ENCODE data around the gene ACSF3. TPM values are rescaled to one million over a fixed set of nuclear protein-coding genes. Genes with fewer than 3 reads are reported as not detected.

ACSF3 gene
- total and polyA plus RNA-seq, 7 donors = 13.4 to 26.5 (median 16.2) TPM

DNA sequence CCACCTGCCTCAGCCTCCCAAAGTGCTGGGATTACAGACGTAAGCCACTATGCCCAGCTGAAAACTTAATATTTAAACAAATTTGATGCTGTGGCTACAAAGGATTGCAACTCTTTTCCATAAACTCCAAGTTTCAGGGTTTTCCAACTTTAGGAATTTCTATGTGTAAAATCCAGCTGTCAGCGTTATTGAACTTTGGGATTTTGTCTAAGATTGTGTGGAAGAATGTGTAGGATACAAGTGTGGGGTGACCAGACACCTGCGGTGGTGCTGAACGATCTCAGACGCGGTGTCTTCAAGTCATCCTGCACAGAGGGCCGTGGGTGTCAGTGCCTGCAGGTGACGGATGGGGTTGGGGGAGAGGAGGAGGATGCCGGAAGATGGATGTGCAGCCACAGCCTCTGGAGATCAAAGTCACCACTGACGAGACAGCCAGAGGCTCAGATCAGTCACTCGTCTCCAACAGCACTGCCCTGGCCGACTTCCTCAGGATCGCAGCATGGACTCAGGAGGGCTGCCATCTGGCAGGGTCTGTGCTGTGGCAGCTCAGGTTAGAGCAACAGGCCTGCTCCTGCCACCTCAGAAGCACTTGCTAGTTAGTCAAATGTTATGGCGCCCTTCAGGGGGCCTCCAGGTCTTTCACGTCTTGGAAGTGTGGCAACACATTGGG is 13.0 kb downstream of the ACSF3 start:
- no peak for DNase-seq
- ATAC-seq = no peak
- H3K27me3 ChIP-seq (ENCODE audit: insufficient read depth in 3 of 3, low read length in 2 of 3) = no peaks in the 10 kb centered on the region
- no peaks in the 10 kb centered on the region for H3K4me1 ChIP-seq
- no peak overlapping the region for H3K27ac ChIP-seq
- no peak overlapping the region for H3K4me3 ChIP-seq
- peaks cover 2 to 84% of the 10 kb centered on the region in 2 donors for H3K36me3 ChIP-seq (ENCODE audit: insufficient read depth in 1 of 2, low read depth in 1 of 2)
- WGBS, 3 donors = 66 to 75% (median 73%) methylated on average over 15 of the region's 15 CpGs
- H3K9me3 ChIP-seq = no peaks in the 10 kb centered on the region
- TF ChIP-seq, protein P1, sequence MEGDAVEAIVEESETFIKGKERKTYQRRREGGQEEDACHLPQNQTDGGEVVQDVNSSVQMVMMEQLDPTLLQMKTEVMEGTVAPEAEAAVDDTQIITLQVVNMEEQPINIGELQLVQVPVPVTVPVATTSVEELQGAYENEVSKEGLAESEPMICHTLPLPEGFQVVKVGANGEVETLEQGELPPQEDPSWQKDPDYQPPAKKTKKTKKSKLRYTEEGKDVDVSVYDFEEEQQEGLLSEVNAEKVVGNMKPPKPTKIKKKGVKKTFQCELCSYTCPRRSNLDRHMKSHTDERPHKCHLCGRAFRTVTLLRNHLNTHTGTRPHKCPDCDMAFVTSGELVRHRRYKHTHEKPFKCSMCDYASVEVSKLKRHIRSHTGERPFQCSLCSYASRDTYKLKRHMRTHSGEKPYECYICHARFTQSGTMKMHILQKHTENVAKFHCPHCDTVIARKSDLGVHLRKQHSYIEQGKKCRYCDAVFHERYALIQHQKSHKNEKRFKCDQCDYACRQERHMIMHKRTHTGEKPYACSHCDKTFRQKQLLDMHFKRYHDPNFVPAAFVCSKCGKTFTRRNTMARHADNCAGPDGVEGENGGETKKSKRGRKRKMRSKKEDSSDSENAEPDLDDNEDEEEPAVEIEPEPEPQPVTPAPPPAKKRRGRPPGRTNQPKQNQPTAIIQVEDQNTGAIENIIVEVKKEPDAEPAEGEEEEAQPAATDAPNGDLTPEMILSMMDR (IDR thresholded peaks at IDR 0.05) = no peak
- intact Hi-C loops (cut with DNase I) = no loop called here

DNA sequence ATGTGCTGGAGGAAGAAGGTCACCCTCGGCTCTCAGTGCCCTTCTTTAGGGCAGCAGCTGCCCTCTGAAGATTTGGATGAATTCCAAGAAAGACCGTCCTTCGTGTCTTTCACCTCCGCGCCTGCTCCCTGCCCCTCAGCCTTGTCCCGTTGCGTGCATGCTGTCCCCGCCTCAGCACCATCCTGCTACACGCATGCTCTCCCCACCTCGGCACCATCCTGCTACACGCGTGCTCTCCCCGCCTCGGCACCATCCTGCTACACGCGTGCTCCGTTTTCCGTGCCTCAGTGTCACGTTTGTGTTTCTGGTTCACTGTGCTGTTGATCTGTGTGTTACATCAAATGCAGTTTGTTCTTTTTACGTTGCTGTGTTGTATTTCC is 13.5 kb downstream of the ACSF3 start:
- no peaks in the 10 kb centered on the region for H3K9me3 ChIP-seq
- peaks cover 0 to 84% of the 10 kb centered on the region in 2 donors for H3K36me3 ChIP-seq (ENCODE audit: insufficient read depth in 1 of 2, low read depth in 1 of 2)
- 89 to 91% (median 89%) methylated on average over 20 of the region's 20 CpGs for WGBS, 3 donors
- H3K4me3 ChIP-seq = no peak overlapping the region
- no peaks in the 10 kb centered on the region for H3K4me1 ChIP-seq
- H3K27ac ChIP-seq = no peak overlapping the region
- intact Hi-C loops (cut with DNase I) = no loop called here
- no peaks in the 10 kb centered on the region for H3K27me3 ChIP-seq (ENCODE audit: insufficient read depth in 3 of 3, low read length in 2 of 3)
- ATAC-seq = no peak
- DNase-seq = no peak
- TF ChIP-seq, protein P1 (IDR thresholded peaks at IDR 0.05) = no peak

DNA sequence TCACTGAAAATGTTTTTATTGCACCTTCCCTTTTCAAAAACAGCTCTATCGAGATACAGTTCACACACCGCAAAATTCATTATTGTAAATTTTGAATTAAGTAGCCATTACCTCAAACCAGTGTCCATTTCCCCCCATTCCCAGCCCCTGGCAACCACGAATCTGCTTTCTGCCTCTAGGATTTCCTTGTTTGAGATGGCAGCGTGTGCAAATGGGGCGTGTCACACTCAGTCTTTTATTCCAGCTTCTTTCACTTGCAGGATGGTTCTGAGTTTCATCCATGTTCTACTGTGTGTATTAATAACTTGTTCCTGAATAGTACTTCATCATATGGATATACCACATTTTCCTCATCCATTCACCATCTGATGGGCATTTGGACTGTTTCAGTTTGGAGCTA is 14.8 kb downstream of the ACSF3 start:
- TF ChIP-seq, protein P1 (IDR thresholded peaks at IDR 0.05) = no peak
- Histone ChIP-seq H3K4me1 (no peaks in the 10 kb centered on the region), H3K4me3 (no peak overlapping the region), H3K27ac (no peak overlapping the region), H3K36me3 (ENCODE audit: insufficient read depth in 1 of 2, low read depth in 1 of 2) (peaks cover 0 to 84% of the 10 kb centered on the region in 2 donors), H3K9me3 (no peaks in the 10 kb centered on the region), H3K27me3 (ENCODE audit: insufficient read depth in 3 of 3, low read length in 2 of 3) (no peaks in the 10 kb centered on the region)
- intact Hi-C loops (cut with DNase I) = no loop called here
- 86 to 91% (median 90%) methylated on average over 5 of the region's 5 CpGs for WGBS, 3 donors
- ATAC-seq (no peak), DNase-seq (no peak)

DNA sequence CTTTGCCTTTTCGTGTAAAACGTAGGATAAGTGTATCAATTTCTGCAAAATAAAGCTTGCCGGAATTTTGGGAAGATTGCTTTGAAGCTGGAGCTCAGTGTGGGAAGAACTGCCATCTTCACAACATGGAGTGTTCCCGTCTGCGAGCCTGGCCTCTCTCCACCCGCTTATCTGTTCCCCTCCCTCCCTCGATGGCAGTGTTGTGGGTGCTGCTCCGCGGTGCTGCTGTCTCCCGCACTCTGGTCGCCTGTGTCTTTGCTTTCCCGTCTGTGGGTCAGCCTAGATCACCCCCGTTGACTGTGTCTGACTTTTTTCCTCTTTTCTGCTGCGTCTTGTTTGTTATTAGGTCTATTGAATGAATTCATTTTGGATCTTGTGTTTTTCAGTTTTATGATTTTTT is 17.0 kb downstream of the ACSF3 start:
- Histone ChIP-seq H3K4me3 (no peak overlapping the region), H3K27ac (no peak overlapping the region), H3K4me1 (no peaks in the 10 kb centered on the region), H3K9me3 (no peaks in the 10 kb centered on the region), H3K27me3 (ENCODE audit: insufficient read depth in 3 of 3, low read length in 2 of 3) (no peaks in the 10 kb centered on the region), H3K36me3 (ENCODE audit: insufficient read depth in 1 of 2, low read depth in 1 of 2) (peaks cover 0 to 84% of the 10 kb centered on the region in 2 donors)
- TF ChIP-seq, protein P1 (IDR thresholded peaks at IDR 0.05) = no peak
- WGBS, 3 donors = 93 to 96% (median 93%) methylated on average over 14 of the region's 14 CpGs
- ATAC-seq = no peak
- intact Hi-C loops (cut with DNase I) = no loop called here
- peak in 1 of 2 donors; percentile 7 for DNase-seq

DNA sequence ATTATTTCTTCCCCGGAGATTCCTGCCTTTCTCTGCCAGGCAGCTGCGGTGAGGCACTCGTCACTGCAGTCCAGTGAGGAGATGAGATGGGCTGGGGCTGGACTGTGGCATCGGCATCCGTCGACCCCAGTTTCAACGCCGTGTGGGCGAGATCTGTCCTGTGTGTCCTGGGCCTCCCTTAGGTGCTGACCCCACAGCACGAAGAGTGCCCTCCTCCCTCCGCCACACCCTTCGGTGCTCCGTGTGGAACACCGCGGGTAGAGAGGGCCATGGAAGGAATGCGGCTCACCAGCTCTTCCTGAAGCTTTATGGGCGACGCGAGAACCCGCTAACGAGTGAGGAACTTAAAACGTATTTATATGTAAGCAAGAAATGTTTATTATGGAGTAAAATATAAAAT is 17.6 kb downstream of the ACSF3 start:
- TF ChIP-seq, protein P1 (IDR thresholded peaks at IDR 0.05) = no peak
- Histone ChIP-seq H3K27ac (no peak overlapping the region), H3K9me3 (no peaks in the 10 kb centered on the region), H3K4me1 (no peaks in the 10 kb centered on the region), H3K4me3 (no peak overlapping the region), H3K36me3 (ENCODE audit: insufficient read depth in 1 of 2, low read depth in 1 of 2) (peaks cover 0 to 84% of the 10 kb centered on the region in 2 donors), H3K27me3 (ENCODE audit: insufficient read depth in 3 of 3, low read length in 2 of 3) (no peaks in the 10 kb centered on the region)
- DNase-seq (no peak), ATAC-seq (no peak)
- WGBS, 3 donors = 91 to 97% (median 94%) methylated on average over 22 of the region's 22 CpGs
- intact Hi-C loops (cut with DNase I) = no loop called here
